NCI-H1694 treated with DMSO at 0.1 percent for 48 hours (cell line): ENCODE results near the gene PCDHB4.
"Not testable (repeated sequence)": the region's sequence is repeated elsewhere in the genome, so short reads cannot be mapped to it uniquely, and the experiment has no call there.

Source experiments
- DNase-seq: peaks from one replicate; lab custom pipeline; 2025; lab: John Stamatoyannopoulos, UW

Gene PCDHB4

DNA sequence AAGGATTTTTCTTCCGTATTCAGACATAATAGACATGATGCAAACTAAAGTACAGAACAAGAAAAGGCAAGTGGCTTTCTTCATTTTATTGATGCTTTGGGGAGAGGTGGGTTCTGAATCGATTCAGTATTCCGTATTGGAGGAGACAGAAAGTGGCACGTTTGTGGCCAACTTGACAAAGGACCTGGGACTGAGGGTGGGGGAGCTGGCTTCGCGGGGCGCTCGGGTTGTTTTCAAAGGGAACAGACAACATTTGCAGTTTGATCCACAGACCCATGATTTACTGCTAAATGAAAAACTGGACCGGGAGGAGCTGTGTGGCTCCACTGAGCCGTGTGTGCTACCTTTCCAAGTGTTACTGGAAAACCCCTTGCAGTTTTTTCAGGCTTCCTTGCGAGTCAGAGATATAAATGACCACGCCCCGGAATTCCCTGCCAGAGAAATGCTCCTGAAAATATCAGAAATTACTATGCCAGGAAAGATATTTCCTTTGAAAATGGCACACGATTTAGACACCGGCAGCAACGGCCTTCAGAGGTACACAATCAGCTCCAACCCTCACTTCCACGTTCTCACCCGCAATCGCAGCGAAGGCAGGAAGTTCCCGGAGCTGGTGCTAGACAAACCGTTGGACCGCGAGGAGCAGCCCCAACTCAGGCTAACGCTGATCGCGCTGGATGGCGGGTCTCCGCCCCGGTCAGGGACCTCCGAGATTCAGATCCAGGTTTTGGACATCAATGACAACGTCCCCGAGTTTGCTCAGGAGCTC lies 28.8 kb downstream of the PCDHB4 start:
- DNase-seq: no peak

DNA sequence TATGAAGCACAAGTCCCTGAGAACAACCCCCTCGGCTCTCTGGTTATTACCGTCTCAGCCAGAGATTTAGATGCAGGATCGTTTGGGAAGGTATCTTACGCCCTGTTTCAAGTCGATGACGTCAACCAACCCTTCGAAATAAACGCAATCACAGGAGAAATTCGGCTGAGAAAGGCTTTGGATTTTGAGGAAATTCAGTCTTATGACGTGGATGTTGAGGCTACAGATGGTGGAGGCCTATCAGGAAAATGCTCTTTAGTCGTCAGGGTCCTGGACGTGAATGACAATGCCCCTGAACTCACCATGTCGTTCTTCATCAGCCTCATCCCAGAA lies 29.3 kb downstream of the PCDHB4 start:
- no peak for DNase-seq

DNA sequence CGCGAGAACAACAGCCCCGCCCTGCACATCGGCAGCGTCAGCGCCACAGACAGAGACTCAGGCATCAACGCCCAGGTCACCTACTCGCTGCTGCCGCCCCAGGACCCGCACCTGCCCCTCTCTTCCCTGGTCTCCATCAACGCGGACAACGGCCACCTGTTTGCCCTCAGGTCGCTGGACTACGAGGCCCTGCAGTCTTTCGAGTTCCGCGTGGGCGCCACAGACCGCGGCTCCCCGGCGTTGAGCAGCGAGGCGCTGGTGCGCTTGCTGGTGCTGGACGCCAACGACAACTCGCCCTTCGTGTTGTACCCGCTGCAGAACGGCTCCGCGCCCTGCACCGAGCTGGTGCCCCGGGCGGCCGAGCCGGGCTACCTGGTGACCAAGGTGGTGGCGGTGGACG lies 30.0 kb downstream of the PCDHB4 start:
- DNase-seq: not testable (repeated sequence)

DNA sequence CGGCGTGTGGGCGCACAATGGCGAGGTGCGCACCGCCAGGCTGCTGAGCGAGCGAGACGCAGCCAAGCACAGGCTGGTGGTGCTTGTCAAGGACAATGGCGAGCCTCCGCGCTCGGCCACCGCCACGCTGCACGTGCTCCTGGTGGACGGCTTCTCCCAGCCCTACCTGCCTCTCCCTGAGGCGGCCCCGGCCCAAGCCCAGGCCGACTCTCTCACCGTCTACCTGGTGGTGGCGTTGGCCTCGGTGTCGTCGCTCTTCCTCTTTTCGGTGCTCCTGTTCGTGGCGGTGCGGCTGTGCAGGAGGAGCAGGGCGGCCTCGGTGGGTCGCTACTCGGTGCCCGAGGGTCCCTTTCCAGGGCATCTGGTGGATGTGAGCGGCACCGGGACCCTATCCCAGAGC lies 30.5 kb downstream of the PCDHB4 start:
- DNase-seq: not testable (repeated sequence)

DNA sequence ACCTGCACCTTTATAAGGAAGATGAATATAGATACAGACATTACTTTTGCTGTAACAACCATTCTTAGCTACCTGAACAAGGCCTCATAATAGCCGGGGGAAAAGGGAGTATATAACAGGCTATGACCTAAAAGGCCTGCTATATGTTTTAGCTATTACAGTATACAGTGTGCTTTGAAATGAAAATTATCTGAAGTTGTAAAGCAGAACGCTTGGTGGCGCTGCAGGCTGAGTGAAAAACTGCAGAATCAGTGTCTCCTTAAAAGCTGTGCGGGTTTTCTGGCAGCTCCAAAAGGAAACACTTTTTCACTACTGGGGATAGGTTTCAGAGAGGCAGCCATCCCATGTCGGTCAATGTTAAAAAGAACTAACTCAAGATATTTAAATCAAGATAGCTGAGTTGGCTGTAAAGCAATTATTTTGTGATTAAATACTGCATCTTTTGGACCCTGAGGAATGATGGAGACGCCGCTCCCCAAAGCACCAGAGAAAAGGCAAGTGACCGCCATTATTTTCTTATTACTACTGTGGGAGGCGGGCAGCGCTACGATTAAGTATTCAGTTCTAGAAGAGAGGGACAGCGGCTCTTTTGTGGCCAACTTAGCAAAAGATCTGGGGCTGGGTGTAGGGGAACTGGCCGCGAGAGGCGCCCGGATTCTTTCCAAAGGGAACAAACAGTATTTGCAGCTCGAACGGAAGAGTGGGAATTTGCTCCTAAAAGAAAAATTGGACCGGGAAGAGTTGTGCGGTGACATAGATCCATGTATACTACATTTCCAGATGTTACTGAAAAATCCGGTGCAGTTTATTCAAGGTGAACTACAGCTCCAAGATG lies 34.1 kb downstream of the PCDHB4 start:
- DNase-seq: no peak

DNA sequence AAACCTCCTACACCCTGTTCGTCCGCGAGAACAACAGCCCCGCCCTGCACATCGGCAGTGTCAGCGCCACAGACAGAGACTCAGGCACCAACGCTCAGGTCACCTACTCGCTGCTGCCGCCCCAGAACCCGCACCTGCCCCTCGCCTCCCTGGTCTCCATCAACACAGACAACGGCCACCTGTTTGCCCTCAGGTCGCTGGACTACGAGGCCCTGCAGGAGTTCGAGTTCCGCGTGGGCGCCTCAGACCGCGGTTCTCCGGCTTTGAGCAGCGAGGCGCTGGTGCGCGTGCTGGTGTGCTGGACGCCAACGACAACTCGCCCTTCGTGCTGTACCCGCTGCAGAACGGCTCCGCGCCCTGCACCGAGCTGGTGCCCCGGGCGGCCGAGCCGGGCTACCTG lies 35.7 kb downstream of the PCDHB4 start:
- DNase-seq: not testable (repeated sequence)

DNA sequence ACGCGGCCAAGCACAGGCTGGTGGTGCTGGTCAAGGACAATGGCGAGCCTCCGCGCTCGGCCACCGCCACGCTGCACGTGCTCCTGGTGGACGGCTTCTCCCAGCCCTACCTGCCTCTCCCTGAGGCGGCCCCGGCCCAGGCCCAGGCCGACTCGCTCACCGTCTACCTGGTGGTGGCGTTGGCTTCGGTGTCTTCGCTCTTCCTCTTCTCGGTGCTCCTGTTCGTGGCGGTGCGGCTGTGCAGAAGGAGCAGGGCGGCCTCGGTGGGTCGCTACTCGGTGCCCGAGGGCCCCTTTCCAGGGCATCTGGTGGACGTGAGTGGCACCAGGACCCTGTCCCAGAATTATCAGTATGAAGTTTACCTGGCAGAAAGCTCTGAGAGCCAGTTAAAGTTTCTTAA lies 36.3 kb downstream of the PCDHB4 start:
- not testable (repeated sequence) for DNase-seq

DNA sequence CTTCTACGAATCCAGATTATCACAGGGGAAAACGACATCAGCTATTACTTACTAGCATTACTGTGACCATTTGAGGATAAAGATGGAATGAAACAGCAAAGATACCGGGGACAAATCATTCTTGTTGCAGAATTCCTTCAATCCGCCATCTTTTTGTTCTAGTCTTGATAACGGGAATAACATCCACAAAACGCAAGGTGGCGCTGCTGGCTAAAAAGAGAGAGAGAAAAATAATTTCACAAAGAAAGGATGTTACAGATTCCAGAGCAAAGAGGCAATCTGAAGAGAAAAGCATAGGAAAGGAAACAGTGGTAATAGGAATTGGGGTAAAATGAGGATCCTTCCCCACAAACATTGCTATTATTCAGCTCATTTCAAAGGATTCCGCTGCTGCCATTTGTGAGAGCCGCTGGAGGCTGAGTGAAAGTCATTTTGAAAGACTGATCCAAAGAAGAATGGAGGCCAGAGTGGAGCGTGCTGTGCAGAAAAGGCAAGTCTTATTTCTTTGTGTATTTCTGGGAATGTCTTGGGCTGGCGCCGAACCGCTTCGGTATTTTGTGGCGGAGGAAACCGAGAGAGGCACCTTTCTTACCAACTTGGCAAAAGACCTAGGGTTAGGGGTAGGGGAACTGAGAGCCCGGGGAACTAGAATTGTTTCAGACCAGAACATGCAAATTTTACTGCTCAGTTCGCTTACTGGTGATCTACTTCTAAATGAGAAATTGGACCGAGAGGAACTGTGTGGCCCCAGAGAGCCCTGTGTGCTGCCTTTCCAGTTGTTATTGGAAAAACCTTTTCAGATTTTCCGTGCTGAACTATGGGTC lies 51.0 kb downstream of the PCDHB4 start, which contains the start of gene PCDHB7:
TSS of gene PCDHB7 (plus strand) at position 264 of the 824 bp plus-strand sequence. CDS start at position 456, 192 bp downstream.
- no peak for DNase-seq

DNA sequence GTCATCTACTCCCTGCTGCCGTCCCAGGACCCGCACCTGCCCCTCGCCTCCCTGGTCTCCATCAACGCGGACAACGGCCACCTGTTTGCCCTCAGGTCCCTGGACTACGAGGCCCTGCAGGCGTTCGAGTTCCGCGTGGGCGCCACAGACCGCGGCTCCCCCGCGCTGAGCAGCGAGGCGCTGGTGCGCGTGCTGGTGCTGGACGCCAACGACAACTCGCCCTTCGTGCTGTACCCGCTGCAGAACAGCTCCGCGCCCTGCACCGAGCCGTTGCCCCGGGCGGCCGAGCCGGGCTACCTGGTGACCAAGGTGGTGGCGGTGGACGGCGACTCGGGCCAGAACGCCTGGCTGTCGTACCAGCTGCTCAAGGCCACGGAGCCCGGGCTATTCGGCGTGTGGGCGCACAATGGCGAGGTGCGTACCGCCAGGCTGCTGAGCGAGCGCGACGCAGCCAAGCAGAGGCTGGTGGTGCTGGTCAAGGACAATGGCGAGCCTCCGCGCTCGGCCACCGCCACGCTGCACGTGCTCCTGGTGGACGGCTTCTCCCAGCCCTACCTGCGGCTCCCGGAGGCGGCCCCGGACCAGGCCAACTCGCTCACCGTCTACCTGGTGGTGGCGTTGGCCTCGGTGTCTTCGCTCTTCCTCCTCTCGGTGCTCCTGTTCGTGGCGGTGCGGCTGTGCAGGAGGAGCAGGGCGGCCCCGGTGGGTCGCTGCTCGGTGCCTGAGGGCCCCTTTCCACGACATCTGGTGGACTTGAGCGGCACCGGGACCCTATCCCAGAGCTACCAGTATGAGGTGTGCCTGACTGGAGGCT lies 52.9 kb downstream of the PCDHB4 start:
- DNase-seq: not testable (repeated sequence)
